ENCODE results near the gene KLHL25.

DNA sequence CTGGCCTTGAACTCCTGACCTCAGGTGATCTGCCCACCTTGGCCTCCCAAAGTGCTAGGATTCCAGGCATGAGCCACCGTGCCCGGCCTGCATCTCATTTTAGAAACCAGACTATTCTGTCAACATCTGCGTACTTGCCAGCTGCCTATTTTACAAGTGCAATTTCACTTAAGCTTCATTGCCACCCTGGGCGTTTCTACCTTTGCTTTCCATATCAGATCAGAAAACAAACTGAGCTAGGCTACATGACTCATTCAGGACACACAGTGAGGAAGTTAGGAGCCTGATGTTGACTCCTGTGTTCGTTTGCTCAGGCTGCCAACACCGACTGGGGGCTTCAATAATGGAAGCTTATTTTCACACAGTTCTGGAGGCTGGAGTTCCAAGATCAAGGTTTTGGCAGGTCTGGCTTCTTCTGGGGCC is 42.3 kb upstream of the KLHL25 start:
- TF ChIP-seq, protein P1, sequence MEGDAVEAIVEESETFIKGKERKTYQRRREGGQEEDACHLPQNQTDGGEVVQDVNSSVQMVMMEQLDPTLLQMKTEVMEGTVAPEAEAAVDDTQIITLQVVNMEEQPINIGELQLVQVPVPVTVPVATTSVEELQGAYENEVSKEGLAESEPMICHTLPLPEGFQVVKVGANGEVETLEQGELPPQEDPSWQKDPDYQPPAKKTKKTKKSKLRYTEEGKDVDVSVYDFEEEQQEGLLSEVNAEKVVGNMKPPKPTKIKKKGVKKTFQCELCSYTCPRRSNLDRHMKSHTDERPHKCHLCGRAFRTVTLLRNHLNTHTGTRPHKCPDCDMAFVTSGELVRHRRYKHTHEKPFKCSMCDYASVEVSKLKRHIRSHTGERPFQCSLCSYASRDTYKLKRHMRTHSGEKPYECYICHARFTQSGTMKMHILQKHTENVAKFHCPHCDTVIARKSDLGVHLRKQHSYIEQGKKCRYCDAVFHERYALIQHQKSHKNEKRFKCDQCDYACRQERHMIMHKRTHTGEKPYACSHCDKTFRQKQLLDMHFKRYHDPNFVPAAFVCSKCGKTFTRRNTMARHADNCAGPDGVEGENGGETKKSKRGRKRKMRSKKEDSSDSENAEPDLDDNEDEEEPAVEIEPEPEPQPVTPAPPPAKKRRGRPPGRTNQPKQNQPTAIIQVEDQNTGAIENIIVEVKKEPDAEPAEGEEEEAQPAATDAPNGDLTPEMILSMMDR (IDR thresholded peaks at IDR 0.05) = no peak
- no peak for TF ChIP-seq CBX8 (IDR thresholded peaks at IDR 0.05)
- TF ChIP-seq FOXS1 (CRISPR knock-in tag; IDR thresholded peaks at IDR 0.05) = no peak
- TF ChIP-seq JUNB (IDR thresholded peaks at IDR 0.05) = no peak
- TF ChIP-seq SMC3 (IDR thresholded peaks at IDR 0.05) = no peak
- TF ChIP-seq, protein P2, sequence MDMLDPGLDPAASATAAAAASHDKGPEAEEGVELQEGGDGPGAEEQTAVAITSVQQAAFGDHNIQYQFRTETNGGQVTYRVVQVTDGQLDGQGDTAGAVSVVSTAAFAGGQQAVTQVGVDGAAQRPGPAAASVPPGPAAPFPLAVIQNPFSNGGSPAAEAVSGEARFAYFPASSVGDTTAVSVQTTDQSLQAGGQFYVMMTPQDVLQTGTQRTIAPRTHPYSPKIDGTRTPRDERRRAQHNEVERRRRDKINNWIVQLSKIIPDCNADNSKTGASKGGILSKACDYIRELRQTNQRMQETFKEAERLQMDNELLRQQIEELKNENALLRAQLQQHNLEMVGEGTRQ (IDR thresholded peaks at IDR 0.05) = no peak
- TF ChIP-seq EP300 (IDR thresholded peaks at IDR 0.05) = no peak
- no peak for TF ChIP-seq EHMT2 (IDR thresholded peaks at IDR 0.05; ENCODE audit: low read depth)
- TF ChIP-seq PHF8 (IDR thresholded peaks at IDR 0.05; ENCODE audit: borderline replicate concordance, low read depth) = no peak
- TF ChIP-seq, protein P3, sequence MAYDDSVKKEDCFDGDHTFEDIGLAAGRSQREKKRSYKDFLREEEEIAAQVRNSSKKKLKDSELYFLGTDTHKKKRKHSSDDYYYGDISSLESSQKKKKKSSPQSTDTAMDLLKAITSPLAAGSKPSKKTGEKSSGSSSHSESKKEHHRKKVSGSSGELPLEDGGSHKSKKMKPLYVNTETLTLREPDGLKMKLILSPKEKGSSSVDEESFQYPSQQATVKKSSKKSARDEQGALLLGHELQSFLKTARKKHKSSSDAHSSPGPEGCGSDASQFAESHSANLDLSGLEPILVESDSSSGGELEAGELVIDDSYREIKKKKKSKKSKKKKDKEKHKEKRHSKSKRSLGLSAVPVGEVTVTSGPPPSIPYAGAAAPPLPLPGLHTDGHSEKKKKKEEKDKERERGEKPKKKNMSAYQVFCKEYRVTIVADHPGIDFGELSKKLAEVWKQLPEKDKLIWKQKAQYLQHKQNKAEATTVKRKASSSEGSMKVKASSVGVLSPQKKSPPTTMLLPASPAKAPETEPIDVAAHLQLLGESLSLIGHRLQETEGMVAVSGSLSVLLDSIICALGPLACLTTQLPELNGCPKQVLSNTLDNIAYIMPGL (CRISPR knock-in tag; IDR thresholded peaks at IDR 0.05; ENCODE audit: borderline replicate concordance) = no peak
- TF ChIP-seq POLR2A (IDR thresholded peaks at IDR 0.05; ENCODE audit: low read length) = no peak
- no peak for TF ChIP-seq JUN (IDR thresholded peaks at IDR 0.05)
- TF ChIP-seq HOXB5 (CRISPR knock-in tag; IDR thresholded peaks at IDR 0.05) = no peak
- no peak for TF ChIP-seq CEBPB (IDR thresholded peaks at IDR 0.05)

Data from A549 (cell line).